PFSK-1 (cell line): ENCODE measurements around the gene ZBTB1.

Experiments
- FOXP2 ChIP-seq: optimal IDR thresholded peaks from 2 replicates; pipeline ENCODE3; 2011; ENCODE audit warnings: borderline replicate concordance, control low read depth, inconsistent platforms; ENCODE audit not compliant: insufficient read depth; ENCODE audit errors: extremely low read length, extremely low read depth
- POLR2AphosphoS5 ChIP-seq: IDR thresholded peaks from 2 replicates; pipeline ENCODE4 v1.6.1; 2012; ENCODE audit warnings: low read depth, mild to moderate bottlenecking, control low read depth, low read length, moderate library complexity
- SIN3A ChIP-seq: IDR thresholded peaks from 2 replicates; pipeline ENCODE4 v1.6.1; 2012; ENCODE audit warnings: mild to moderate bottlenecking, low read length, moderate library complexity, borderline replicate concordance; ENCODE audit not compliant: insufficient read depth
- TAF1 ChIP-seq: IDR thresholded peaks from 2 replicates; pipeline ENCODE4 v1.6.1; 2012; ENCODE audit warnings: low read length, control low read depth, borderline replicate concordance; ENCODE audit not compliant: insufficient read depth
- TF ChIP-seq, protein P1 (sequence below), 2 experiments: IDR thresholded peaks; 2 replicates each; pipeline versions ENCODE4 v1.6.1 to v1.8.0; 2011 to 2012; ENCODE audit warnings: low read depth in 2 of 2, low read length in 2 of 2, control low read depth in 1 of 2, inconsistent platforms in 1 of 2, mild to moderate bottlenecking in 1 of 2, moderate library complexity in 1 of 2; ENCODE audit not compliant: insufficient read depth in 1 of 2

DNA sequence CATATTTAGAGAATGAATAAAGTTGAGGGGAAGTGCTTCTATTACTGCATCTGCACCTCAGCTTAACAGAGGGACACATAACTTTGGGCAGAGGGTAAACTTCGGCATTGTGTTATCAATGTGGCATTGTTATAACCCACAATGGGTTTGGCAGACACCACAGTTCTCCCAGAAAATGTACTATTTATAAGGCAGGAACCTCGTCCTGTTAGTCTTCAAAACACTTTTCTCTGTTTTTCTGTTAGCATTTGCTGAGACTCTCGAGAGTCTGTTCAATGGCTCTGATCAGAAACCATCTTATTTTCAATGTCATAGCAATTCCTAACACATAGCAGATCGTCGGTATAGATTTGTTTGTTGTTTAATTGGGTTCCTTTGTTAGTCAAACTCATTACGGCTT lies 59.1 kb downstream of the ZBTB1 start:
- TF ChIP-seq, protein P1, sequence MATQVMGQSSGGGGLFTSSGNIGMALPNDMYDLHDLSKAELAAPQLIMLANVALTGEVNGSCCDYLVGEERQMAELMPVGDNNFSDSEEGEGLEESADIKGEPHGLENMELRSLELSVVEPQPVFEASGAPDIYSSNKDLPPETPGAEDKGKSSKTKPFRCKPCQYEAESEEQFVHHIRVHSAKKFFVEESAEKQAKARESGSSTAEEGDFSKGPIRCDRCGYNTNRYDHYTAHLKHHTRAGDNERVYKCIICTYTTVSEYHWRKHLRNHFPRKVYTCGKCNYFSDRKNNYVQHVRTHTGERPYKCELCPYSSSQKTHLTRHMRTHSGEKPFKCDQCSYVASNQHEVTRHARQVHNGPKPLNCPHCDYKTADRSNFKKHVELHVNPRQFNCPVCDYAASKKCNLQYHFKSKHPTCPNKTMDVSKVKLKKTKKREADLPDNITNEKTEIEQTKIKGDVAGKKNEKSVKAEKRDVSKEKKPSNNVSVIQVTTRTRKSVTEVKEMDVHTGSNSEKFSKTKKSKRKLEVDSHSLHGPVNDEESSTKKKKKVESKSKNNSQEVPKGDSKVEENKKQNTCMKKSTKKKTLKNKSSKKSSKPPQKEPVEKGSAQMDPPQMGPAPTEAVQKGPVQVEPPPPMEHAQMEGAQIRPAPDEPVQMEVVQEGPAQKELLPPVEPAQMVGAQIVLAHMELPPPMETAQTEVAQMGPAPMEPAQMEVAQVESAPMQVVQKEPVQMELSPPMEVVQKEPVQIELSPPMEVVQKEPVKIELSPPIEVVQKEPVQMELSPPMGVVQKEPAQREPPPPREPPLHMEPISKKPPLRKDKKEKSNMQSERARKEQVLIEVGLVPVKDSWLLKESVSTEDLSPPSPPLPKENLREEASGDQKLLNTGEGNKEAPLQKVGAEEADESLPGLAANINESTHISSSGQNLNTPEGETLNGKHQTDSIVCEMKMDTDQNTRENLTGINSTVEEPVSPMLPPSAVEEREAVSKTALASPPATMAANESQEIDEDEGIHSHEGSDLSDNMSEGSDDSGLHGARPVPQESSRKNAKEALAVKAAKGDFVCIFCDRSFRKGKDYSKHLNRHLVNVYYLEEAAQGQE (IDR thresholded peaks at IDR 0.05; ENCODE audit: insufficient read depth in 1 of 2, low read depth in 2 of 2, low read length in 2 of 2), result no peak
- no peak for TF ChIP-seq POLR2AphosphoS5
- no peak for TF ChIP-seq TAF1
- no peak for TF ChIP-seq SIN3A
- no peak for TF ChIP-seq FOXP2
